HEK293 (cell line): ENCODE data around the gene RNF144B.

Experiments used
- CTCF ChIA-PET: fragments of 350-600 bp; formaldehyde crosslinking; extraction: SDS; loops from one replicate; lab custom pipeline; 2021; ENCODE audit warnings: antibody characterized with exemption; lab: Yijun Ruan, JAX
- POLR2A ChIA-PET: fragments of 300-600 bp; formaldehyde crosslinking; extraction: SDS; loops from one replicate; lab custom pipeline; 2020; ENCODE audit warnings: antibody characterized with exemption, inconsistent platforms; lab: Yijun Ruan, JAX
- H3K27ac ChIP-seq: fragments of 200-500 bp; sonication (Bioruptor generic); 2 replicates; pipeline ENCODE4 v1.5.1; 2014; ENCODE audit warnings: low read depth, low read length, control low read depth, inconsistent platforms; ENCODE audit errors: extremely low read depth
- H3K36me3 ChIP-seq, 2 experiments: fragments of 200-500 bp in 1 of 2; sonication (Bioruptor generic) in 1 of 2; 1 replicate in 1 of 2; 2 replicates in 1 of 2; pipeline ENCODE4 v1.5.1; 2014 to 2017; ENCODE audit warnings: inconsistent platforms in 2 of 2, low read length in 2 of 2; ENCODE audit not compliant: control insufficient read depth in 2 of 2, insufficient read depth in 1 of 2
- H3K4me1 ChIP-seq: fragments of 200-500 bp; sonication (Bioruptor generic); 2 replicates; pipeline ENCODE4 v1.5.1; 2014; ENCODE audit warnings: mild to moderate bottlenecking, low read length, inconsistent platforms; ENCODE audit not compliant: control insufficient read depth, insufficient read depth
- H3K4me3 ChIP-seq: 2 replicates; pipeline ENCODE4 v1.5.1; 2011; ENCODE audit warnings: low read depth, mild to moderate bottlenecking, control low read depth, low read length, moderate library complexity
- H3K9me3 ChIP-seq: fragments of 200-500 bp; sonication (Bioruptor generic); 2 replicates; pipeline ENCODE4 v1.5.1; 2014; ENCODE audit warnings: low read depth, low read length, inconsistent platforms; ENCODE audit not compliant: control insufficient read depth, insufficient read depth
- CTCF ChIP-seq: fragments of 450-650 bp; formaldehyde crosslinking; IDR thresholded peaks from 2 replicates; pipeline ENCODE4 v1.5.1; 2016; ENCODE audit warnings: missing biosample characterization, missing genetic modification characterization
- GLI2 ChIP-seq: fragments of 450-650 bp; formaldehyde crosslinking; IDR thresholded peaks from 2 replicates; pipeline ENCODE4; 2017; ENCODE audit warnings: missing biosample characterization, missing genetic modification characterization, low read depth, borderline replicate concordance
- GLIS2 ChIP-seq: fragments of 450-650 bp; formaldehyde crosslinking; IDR thresholded peaks from 2 replicates; pipeline ENCODE4 v1.5.1; 2016; ENCODE audit warnings: missing biosample characterization, missing genetic modification characterization
- KLF1 ChIP-seq: fragments of 450-650 bp; formaldehyde crosslinking; IDR thresholded peaks from 2 replicates; pipeline ENCODE4 v1.5.1; 2016; ENCODE audit warnings: missing biosample characterization, missing genetic modification characterization
- KLF16 ChIP-seq: fragments of 450-650 bp; formaldehyde crosslinking; IDR thresholded peaks from 2 replicates; pipeline ENCODE4 v1.5.1; 2017; ENCODE audit warnings: missing biosample characterization, missing genetic modification characterization
- MYNN ChIP-seq: fragments of 450-650 bp; formaldehyde crosslinking; IDR thresholded peaks from 2 replicates; pipeline ENCODE4 v1.5.1; 2016; ENCODE audit warnings: missing biosample characterization, missing genetic modification characterization, borderline replicate concordance
- PRDM1 ChIP-seq: fragments of 450-650 bp; formaldehyde crosslinking; IDR thresholded peaks from 2 replicates; pipeline ENCODE4; 2016; ENCODE audit warnings: missing biosample characterization, missing genetic modification characterization
- PRDM2 ChIP-seq: fragments of 450-650 bp; formaldehyde crosslinking; IDR thresholded peaks from 2 replicates; pipeline ENCODE4 v1.5.1; 2016; ENCODE audit warnings: missing biosample characterization, missing genetic modification characterization, borderline replicate concordance
- SALL2 ChIP-seq: fragments of 450-650 bp; formaldehyde crosslinking; IDR thresholded peaks from 2 replicates; pipeline ENCODE4 v1.5.0; 2017; ENCODE audit warnings: missing biosample characterization, mild to moderate bottlenecking, missing genetic modification characterization, borderline replicate concordance
- TCF7L2 ChIP-seq: IDR thresholded peaks from 2 replicates; pipeline ENCODE4 v1.6.1; 2011; ENCODE audit warnings: low read depth, mild to moderate bottlenecking, inconsistent platforms, low read length, moderate library complexity, borderline replicate concordance
- ZNF174 ChIP-seq: fragments of 450-650 bp; formaldehyde crosslinking; IDR thresholded peaks from 2 replicates; pipeline ENCODE4 v1.5.0; 2017; ENCODE audit warnings: missing biosample characterization, mild to moderate bottlenecking, missing genetic modification characterization
- ZNF2 ChIP-seq: fragments of 450-650 bp; formaldehyde crosslinking; IDR thresholded peaks from 2 replicates; pipeline ENCODE4 v1.5.1; 2016; ENCODE audit warnings: missing biosample characterization, missing genetic modification characterization
- ZNF274 ChIP-seq, 2 experiments: fragments of 200-500 bp in 1 of 2; fragments of 450-650 bp in 1 of 2; sonication (Bioruptor generic) in 1 of 2; formaldehyde crosslinking in 1 of 2; IDR thresholded peaks; 2 replicates each; pipeline versions ENCODE4 v1.5.1 to v1.6.1; 2014 to 2016; ENCODE audit warnings: borderline replicate concordance in 1 of 2, inconsistent platforms in 1 of 2, low read length in 1 of 2, missing biosample characterization in 1 of 2, missing genetic modification characterization in 1 of 2
- ZNF585B ChIP-seq: fragments of 450-650 bp; formaldehyde crosslinking; IDR thresholded peaks from 2 replicates; pipeline ENCODE4 v1.5.1; 2016; ENCODE audit warnings: missing biosample characterization, missing genetic modification characterization
- ZNF677 ChIP-seq: fragments of 450-650 bp; IDR thresholded peaks from 2 replicates; pipeline ENCODE4 v1.5.0; 2018; ENCODE audit warnings: missing biosample characterization, mild to moderate bottlenecking, missing genetic modification characterization, moderate library complexity
- ZNF768 ChIP-seq: fragments of 450-650 bp; formaldehyde crosslinking; IDR thresholded peaks from 2 replicates; pipeline ENCODE4 v1.5.1; 2018; ENCODE audit warnings: missing biosample characterization, mild to moderate bottlenecking, missing genetic modification characterization
- ZNF843 ChIP-seq: fragments of 450-650 bp; formaldehyde crosslinking; IDR thresholded peaks from 2 replicates; pipeline ENCODE4 v1.5.1; 2016; ENCODE audit warnings: missing biosample characterization, missing genetic modification characterization
- ZSCAN16 ChIP-seq: fragments of 450-650 bp; formaldehyde crosslinking; IDR thresholded peaks from 2 replicates; pipeline ENCODE4 v1.5.1; 2016; ENCODE audit warnings: missing biosample characterization, missing genetic modification characterization
- ZSCAN18 ChIP-seq: fragments of 450-650 bp; formaldehyde crosslinking; IDR thresholded peaks from 2 replicates; pipeline ENCODE4 v1.5.1; 2016; ENCODE audit warnings: missing biosample characterization, missing genetic modification characterization
- TF ChIP-seq, protein P1 (sequence below): fragments of 450-650 bp; formaldehyde crosslinking; IDR thresholded peaks from 2 replicates; pipeline ENCODE4 v1.5.1; 2017; ENCODE audit warnings: missing biosample characterization, missing genetic modification characterization
- TF ChIP-seq, protein P2 (sequence below): IDR thresholded peaks from 2 replicates; pipeline ENCODE4 v1.6.1; 2011; ENCODE audit warnings: mild to moderate bottlenecking, low read depth, low read length, borderline replicate concordance
- TF ChIP-seq, protein P3 (sequence below): fragments of 450-650 bp; formaldehyde crosslinking; IDR thresholded peaks from 2 replicates; pipeline ENCODE4 v1.5.1; 2016; ENCODE audit warnings: missing biosample characterization, missing genetic modification characterization

RNF144B gene

GRCh38 chr6:18441251-18441979 lies 54.3 kb downstream of the RNF144B start:
- ChIA-PET CTCF (interaction anchor here (0.6 kb wide), 1 partner anchor 284 kb away, joined by 6 read pairs; no protein-coding TSS in a partner anchor), POLR2A (no interaction called here)
- H3K27ac ChIP-seq = no peak overlapping the region
- no peaks in the 10 kb centered on the region for H3K36me3 ChIP-seq
- TF ChIP-seq SALL2 (tag by site-specific recombination) = no peak
- no peak for TF ChIP-seq ZNF274 (IDR thresholded peaks at IDR 0.05; ENCODE audit: low read length)
- no peak for TF ChIP-seq ZNF274 (tag by site-specific recombination; IDR thresholded peaks at IDR 0.05; ENCODE audit: borderline replicate concordance)
- no peak for TF ChIP-seq MYNN (tag by site-specific recombination)
- no peak for TF ChIP-seq TCF7L2
- no peak for TF ChIP-seq ZNF843
- TF ChIP-seq GLIS2 (tag by site-specific recombination) = no peak
- TF ChIP-seq, protein P1, sequence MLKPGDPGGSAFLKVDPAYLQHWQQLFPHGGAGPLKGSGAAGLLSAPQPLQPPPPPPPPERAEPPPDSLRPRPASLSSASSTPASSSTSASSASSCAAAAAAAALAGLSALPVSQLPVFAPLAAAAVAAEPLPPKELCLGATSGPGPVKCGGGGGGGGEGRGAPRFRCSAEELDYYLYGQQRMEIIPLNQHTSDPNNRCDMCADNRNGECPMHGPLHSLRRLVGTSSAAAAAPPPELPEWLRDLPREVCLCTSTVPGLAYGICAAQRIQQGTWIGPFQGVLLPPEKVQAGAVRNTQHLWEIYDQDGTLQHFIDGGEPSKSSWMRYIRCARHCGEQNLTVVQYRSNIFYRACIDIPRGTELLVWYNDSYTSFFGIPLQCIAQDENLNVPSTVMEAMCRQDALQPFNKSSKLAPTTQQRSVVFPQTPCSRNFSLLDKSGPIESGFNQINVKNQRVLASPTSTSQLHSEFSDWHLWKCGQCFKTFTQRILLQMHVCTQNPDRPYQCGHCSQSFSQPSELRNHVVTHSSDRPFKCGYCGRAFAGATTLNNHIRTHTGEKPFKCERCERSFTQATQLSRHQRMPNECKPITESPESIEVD (tag by site-specific recombination) = no peak
- TF ChIP-seq, protein P2, sequence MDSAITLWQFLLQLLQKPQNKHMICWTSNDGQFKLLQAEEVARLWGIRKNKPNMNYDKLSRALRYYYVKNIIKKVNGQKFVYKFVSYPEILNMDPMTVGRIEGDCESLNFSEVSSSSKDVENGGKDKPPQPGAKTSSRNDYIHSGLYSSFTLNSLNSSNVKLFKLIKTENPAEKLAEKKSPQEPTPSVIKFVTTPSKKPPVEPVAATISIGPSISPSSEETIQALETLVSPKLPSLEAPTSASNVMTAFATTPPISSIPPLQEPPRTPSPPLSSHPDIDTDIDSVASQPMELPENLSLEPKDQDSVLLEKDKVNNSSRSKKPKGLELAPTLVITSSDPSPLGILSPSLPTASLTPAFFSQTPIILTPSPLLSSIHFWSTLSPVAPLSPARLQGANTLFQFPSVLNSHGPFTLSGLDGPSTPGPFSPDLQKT = no peak
- TF ChIP-seq, protein P3, sequence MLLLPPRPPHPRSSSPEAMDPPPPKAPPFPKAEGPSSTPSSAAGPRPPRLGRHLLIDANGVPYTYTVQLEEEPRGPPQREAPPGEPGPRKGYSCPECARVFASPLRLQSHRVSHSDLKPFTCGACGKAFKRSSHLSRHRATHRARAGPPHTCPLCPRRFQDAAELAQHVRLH (tag by site-specific recombination) = no peak
- no peak for TF ChIP-seq ZNF768 (tag by site-specific recombination)
- TF ChIP-seq KLF1 = no peak
- no peak for TF ChIP-seq KLF16 (tag by site-specific recombination)
- no peak for TF ChIP-seq ZNF174 (tag by site-specific recombination)
- TF ChIP-seq CTCF (tag by site-specific recombination) = no peak
- no peak for TF ChIP-seq ZNF2 (tag by site-specific recombination)
- no peak for TF ChIP-seq ZSCAN16 (tag by site-specific recombination)
- TF ChIP-seq ZSCAN18 = no peak
- no peak for TF ChIP-seq ZNF585B
- no peaks in the 10 kb centered on the region for H3K4me1 ChIP-seq
- no peak overlapping the region for H3K4me3 ChIP-seq
- no peaks in the 10 kb centered on the region for H3K9me3 ChIP-seq

DNA sequence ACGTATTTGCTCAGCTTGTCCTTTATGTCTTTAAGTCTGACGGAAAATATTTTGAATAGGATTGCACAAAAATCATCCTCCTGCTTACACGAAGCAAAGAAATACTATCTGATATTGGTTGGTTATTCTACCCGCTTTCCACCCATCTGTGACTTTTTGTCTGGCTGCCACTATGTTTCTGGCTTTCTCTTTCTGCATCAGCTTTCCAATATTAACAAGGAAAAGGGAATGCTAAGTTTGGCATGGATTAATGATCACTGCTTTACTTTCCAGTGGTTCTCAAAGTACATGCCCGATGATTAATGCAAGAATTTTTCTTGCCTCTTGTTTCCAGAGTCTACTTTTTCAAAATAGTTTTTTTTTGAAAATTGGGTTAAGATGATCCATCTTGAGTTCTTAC lies 57.0 kb downstream of the RNF144B start:
- Histone ChIP-seq H3K4me3 (no peak overlapping the region), H3K4me1 (no peaks in the 10 kb centered on the region), H3K9me3 (no peaks in the 10 kb centered on the region), H3K36me3 (no peaks in the 10 kb centered on the region), H3K27ac (no peak overlapping the region)
- ChIA-PET CTCF (interaction anchor here (0.6 kb wide), 1 partner anchor 152 kb away, joined by 3 read pairs; no protein-coding TSS in a partner anchor), POLR2A (no interaction called here)
- TF ChIP-seq GLI2 (tag by site-specific recombination) (no peak), ZNF677 (no peak), PRDM1 (tag by site-specific recombination) (0 out of 2 replicates have a peak, but pooled peaks have one; percentile 36), ZNF585B (no peak), PRDM2 (tag by site-specific recombination) (no peak)
